Measurements from ENCODE around the gene PRICKLE1. TPM values are rescaled to one million over a fixed set of nuclear protein-coding genes. Genes with fewer than 3 reads are reported as not detected.
A peak's percentile ranks its signal among the peaks of the same experiment; 100 is the strongest.

PRICKLE1 gene
- total RNA-seq, 1 experiment from 2014 or later = 14.1 TPM

DNA sequence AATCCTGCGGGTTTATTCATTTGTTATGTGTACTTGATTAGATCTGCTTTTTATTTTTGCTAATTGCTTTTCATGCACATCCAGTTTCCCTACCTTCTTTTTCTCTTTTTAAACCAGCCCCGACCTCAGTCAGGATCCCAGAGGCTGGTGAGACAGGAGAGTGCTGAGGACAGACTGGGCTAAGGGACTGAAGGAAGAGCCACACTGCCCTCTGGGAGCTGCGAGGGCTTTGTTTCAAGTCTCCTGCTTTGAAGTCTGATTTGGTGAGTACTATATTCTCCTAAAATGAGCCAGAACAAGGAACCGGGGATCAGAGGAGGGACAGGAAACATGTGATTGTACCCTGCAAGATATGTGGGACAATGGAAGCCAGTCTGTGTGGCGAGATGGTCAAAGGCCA, 23.9 kb downstream of the PRICKLE1 start:
- intact Hi-C loops (cut with micrococcal nuclease) = loop anchor here (5.0 kb wide), 2 partner anchors 772 to 1288 kb away; no protein-coding TSS in a partner anchor

DNA sequence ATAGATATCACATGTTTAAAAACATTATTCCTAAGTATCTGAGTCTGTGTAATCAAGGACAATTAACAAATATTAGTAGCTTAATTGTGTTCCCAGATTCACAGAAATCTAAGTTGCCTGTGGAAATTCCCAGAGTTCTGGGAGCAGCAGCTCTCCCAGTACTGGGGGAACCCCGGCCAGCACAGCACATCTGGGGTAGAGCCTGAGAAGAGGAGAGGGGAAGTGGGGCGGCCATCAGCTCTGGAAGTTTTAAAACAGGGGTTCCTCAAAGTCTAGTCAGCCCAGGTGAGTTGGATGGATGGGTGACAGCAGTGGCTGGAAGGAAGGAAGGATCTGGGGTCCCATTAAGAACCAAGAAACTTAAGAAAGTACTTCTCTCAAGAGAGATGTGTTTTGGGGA, 24.6 kb downstream of the PRICKLE1 start:
- CTCF ChIA-PET = interaction anchor here (1.0 kb wide), 1 partner anchor 83 kb away, joined by 5 read pairs; no protein-coding TSS in a partner anchor
- no peaks in the 10 kb centered on the region for H3K27me3 Mint-ChIP-seq (ENCODE audit: insufficient read depth, unreplicated experiment)

More for the DNA sequence above, 23.9 kb downstream of the PRICKLE1 start:
- H3K4me1 Mint-ChIP-seq (ENCODE audit: insufficient read depth, unreplicated experiment) = peaks cover 11% of the 10 kb centered on the region
- no peaks in the 10 kb centered on the region for H3K27me3 Mint-ChIP-seq (ENCODE audit: insufficient read depth, unreplicated experiment)
- CTCF ChIA-PET = no interaction called here
- no peaks in the 10 kb centered on the region for H3K9me3 Mint-ChIP-seq (ENCODE audit: unreplicated experiment)
- H3K36me3 Mint-ChIP-seq (ENCODE audit: insufficient read depth, unreplicated experiment) = peaks cover 19% of the 10 kb centered on the region
- TF ChIP-seq, protein P1, sequence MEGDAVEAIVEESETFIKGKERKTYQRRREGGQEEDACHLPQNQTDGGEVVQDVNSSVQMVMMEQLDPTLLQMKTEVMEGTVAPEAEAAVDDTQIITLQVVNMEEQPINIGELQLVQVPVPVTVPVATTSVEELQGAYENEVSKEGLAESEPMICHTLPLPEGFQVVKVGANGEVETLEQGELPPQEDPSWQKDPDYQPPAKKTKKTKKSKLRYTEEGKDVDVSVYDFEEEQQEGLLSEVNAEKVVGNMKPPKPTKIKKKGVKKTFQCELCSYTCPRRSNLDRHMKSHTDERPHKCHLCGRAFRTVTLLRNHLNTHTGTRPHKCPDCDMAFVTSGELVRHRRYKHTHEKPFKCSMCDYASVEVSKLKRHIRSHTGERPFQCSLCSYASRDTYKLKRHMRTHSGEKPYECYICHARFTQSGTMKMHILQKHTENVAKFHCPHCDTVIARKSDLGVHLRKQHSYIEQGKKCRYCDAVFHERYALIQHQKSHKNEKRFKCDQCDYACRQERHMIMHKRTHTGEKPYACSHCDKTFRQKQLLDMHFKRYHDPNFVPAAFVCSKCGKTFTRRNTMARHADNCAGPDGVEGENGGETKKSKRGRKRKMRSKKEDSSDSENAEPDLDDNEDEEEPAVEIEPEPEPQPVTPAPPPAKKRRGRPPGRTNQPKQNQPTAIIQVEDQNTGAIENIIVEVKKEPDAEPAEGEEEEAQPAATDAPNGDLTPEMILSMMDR (IDR thresholded peaks at IDR 0.05; ENCODE audit: unreplicated experiment) = no peak
- POLR2A ChIA-PET = interaction anchor here (0.7 kb wide), 1 partner anchor 15 kb away, joined by 4 read pairs; no protein-coding TSS in a partner anchor
- no peak for DNase-seq (ENCODE audit: unreplicated experiment)
- no peak overlapping the region for H3K4me3 Mint-ChIP-seq (ENCODE audit: unreplicated experiment)
- BruUV-seq (replicated peaks) = no TSS peak
- peak overlapping the region; percentile 4 for H3K27ac Mint-ChIP-seq (ENCODE audit: low read depth, unreplicated experiment)

DNA sequence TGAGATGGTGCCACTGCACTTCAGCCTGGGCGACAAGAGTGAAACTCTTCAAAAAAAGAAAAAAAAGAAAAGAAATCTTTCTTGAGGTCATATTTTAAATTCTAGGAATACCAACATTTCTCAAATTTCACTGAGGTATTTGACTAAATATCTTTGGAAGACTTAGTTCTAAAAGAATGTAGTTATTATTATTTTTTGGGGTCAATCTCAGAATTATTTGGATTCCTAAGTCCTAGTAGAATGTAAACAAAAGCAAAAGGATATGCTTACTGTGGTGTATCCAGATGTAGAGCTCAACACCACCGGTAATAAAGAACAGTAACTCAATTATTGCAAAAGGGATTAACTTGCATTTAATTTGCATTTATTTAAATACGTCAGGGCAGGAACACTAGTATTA, 25.0 kb downstream of the PRICKLE1 start:
- TF ChIP-seq, protein P1 (IDR thresholded peaks at IDR 0.05; ENCODE audit: unreplicated experiment) = no peak
- DNase-seq (ENCODE audit: unreplicated experiment) = no peak
- Mint-ChIP-seq H3K9me3 (ENCODE audit: unreplicated experiment) (no peaks in the 10 kb centered on the region), H3K27ac (ENCODE audit: low read depth, unreplicated experiment) (no peak overlapping the region), H3K36me3 (ENCODE audit: insufficient read depth, unreplicated experiment) (peaks cover 19% of the 10 kb centered on the region), H3K4me3 (ENCODE audit: unreplicated experiment) (no peak overlapping the region), H3K27me3 (ENCODE audit: insufficient read depth, unreplicated experiment) (no peaks in the 10 kb centered on the region), H3K4me1 (ENCODE audit: insufficient read depth, unreplicated experiment) (peaks cover 11% of the 10 kb centered on the region)
- intact Hi-C loops (cut with micrococcal nuclease) = no loop called here
- ChIA-PET POLR2A (no interaction called here), CTCF (interaction anchor here (1.0 kb wide), 1 partner anchor 82 kb away, joined by 5 read pairs; no protein-coding TSS in a partner anchor)
- no TSS peak for BruUV-seq (replicated peaks)

More for the DNA sequence above, 24.6 kb downstream of the PRICKLE1 start:
- DNase-seq (ENCODE audit: unreplicated experiment) = no peak
- Mint-ChIP-seq H3K4me1 (ENCODE audit: insufficient read depth, unreplicated experiment) (peaks cover 11% of the 10 kb centered on the region), H3K9me3 (ENCODE audit: unreplicated experiment) (no peaks in the 10 kb centered on the region), H3K36me3 (ENCODE audit: insufficient read depth, unreplicated experiment) (peaks cover 19% of the 10 kb centered on the region), H3K4me3 (ENCODE audit: unreplicated experiment) (no peak overlapping the region), H3K27ac (ENCODE audit: low read depth, unreplicated experiment) (no peak overlapping the region)
- TF ChIP-seq, protein P1 (IDR thresholded peaks at IDR 0.05; ENCODE audit: unreplicated experiment) = no peak
- intact Hi-C loops (cut with micrococcal nuclease) = loop anchor here (5.0 kb wide), 2 partner anchors 772 to 1288 kb away; no protein-coding TSS in a partner anchor
- BruUV-seq (replicated peaks) = no TSS peak
- POLR2A ChIA-PET = no interaction called here

DNA sequence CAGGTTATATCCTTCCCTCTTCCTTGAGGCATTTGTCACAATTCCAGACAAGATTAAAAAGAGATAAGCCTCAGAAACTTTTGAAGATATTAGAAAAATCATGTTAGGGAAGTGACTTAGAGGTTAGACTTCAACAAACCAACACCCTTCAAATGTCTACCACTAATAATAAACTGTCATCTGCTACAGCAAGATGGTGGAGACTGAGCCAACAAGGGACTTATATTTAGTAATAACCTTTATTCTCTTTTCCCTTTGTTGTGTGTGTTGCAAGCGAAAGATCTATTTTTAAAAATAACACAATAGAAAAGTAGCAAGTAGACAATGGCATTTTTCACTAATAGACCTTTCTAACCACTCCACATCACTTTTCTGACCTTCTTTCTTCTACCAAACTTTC, 28.6 kb downstream of the PRICKLE1 start:
- no peaks in the 10 kb centered on the region for H3K9me3 Mint-ChIP-seq (ENCODE audit: unreplicated experiment)
- no TSS peak for BruUV-seq (replicated peaks)
- POLR2A ChIA-PET = interaction anchor here (0.6 kb wide), 1 partner anchor 77 kb away, joined by 3 read pairs; no protein-coding TSS in a partner anchor
- H3K4me3 Mint-ChIP-seq (ENCODE audit: unreplicated experiment) = no peak overlapping the region
- CTCF ChIA-PET = interaction anchor here (1.1 to 3.2 kb wide), 2 partner anchors 8 to 12 kb away, joined by 5 to 15 read pairs; no protein-coding TSS in a partner anchor
- intact Hi-C loops (cut with micrococcal nuclease) = no loop called here
- no peak for DNase-seq (ENCODE audit: unreplicated experiment)
- TF ChIP-seq, protein P1 (IDR thresholded peaks at IDR 0.05; ENCODE audit: unreplicated experiment) = no peak
- peaks cover 19% of the 10 kb centered on the region for H3K36me3 Mint-ChIP-seq (ENCODE audit: insufficient read depth, unreplicated experiment)
- no peaks in the 10 kb centered on the region for H3K27me3 Mint-ChIP-seq (ENCODE audit: insufficient read depth, unreplicated experiment)
- H3K4me1 Mint-ChIP-seq (ENCODE audit: insufficient read depth, unreplicated experiment) = peaks cover 11% of the 10 kb centered on the region
- no peak overlapping the region for H3K27ac Mint-ChIP-seq (ENCODE audit: low read depth, unreplicated experiment)
